H9 (cell line): Measurements from ENCODE around the gene ARHGAP45. TPM values are rescaled to one million over a fixed set of nuclear protein-coding genes. Genes with fewer than 3 reads are reported as not detected.

Experiments
- DNase-seq: peaks from one replicate; pipeline ENCODE4 v3.0.0-alpha.2; 2017
- H2AFZ ChIP-seq: one replicate; pipeline ENCODE4 v1.6.1; 2013; ENCODE audit warnings: mild to moderate bottlenecking, low read length, control low read depth, moderate library complexity
- H2AK5ac ChIP-seq: 2 replicates; pipeline ENCODE4 v1.6.1; 2013; ENCODE audit warnings: low read length, control low read depth, mixed read lengths; ENCODE audit not compliant: insufficient read length
- H2BK120ac ChIP-seq: one replicate; pipeline ENCODE4 v1.6.1; 2013; ENCODE audit warnings: low read depth, mild to moderate bottlenecking, low read length, control low read depth, inconsistent platforms; ENCODE audit not compliant: poor library complexity, severe bottlenecking
- H2BK12ac ChIP-seq: 2 replicates; pipeline ENCODE4 v1.6.1; 2013; ENCODE audit warnings: low read length, control low read depth, mixed read lengths, low read depth; ENCODE audit not compliant: insufficient read length
- H2BK15ac ChIP-seq: 2 replicates; pipeline ENCODE4 v1.6.1; 2013; ENCODE audit warnings: low read depth, low read length, control low read depth
- H2BK20ac ChIP-seq: one replicate; pipeline ENCODE4 v1.6.1; 2013; ENCODE audit warnings: low read depth, mild to moderate bottlenecking, low read length, control low read depth, inconsistent platforms; ENCODE audit not compliant: poor library complexity, severe bottlenecking
- H2BK5ac ChIP-seq: 2 replicates; pipeline ENCODE4 v1.6.1; 2013; ENCODE audit warnings: low read length, control low read depth, mixed read lengths; ENCODE audit not compliant: insufficient read length
- H3K14ac ChIP-seq: 2 replicates; pipeline ENCODE4 v1.6.1; 2013; ENCODE audit warnings: low read length, control low read depth; ENCODE audit not compliant: insufficient read depth
- H3K18ac ChIP-seq: 2 replicates; pipeline ENCODE4 v1.6.1; 2013; ENCODE audit warnings: low read depth, mild to moderate bottlenecking, mixed read lengths, low read length, control low read depth; ENCODE audit not compliant: insufficient read length
- H3K23ac ChIP-seq: 2 replicates; pipeline ENCODE4 v1.6.1; 2013; ENCODE audit warnings: low read length, control low read depth, mixed read lengths, low read depth; ENCODE audit not compliant: insufficient read length
- H3K23me2 ChIP-seq: 2 replicates; pipeline ENCODE4 v1.6.1; 2013; ENCODE audit warnings: low read depth, mild to moderate bottlenecking, mixed read lengths, low read length, control low read depth; ENCODE audit not compliant: insufficient read length, poor library complexity, severe bottlenecking
- H3K27ac ChIP-seq: 2 replicates; pipeline ENCODE4 v1.5.1; 2013; ENCODE audit warnings: low read length, control low read depth, mixed read lengths, low read depth; ENCODE audit not compliant: insufficient read length
- H3K27me3 ChIP-seq: 2 replicates; pipeline ENCODE4 v1.6.1; 2013; ENCODE audit warnings: low read length, control low read depth, inconsistent platforms; ENCODE audit not compliant: insufficient read depth
- H3K4ac ChIP-seq: 2 replicates; pipeline ENCODE4 v1.6.1; 2013; ENCODE audit warnings: low read depth, mild to moderate bottlenecking, control low read depth, inconsistent platforms, low read length, moderate library complexity
- H3K4me1 ChIP-seq: 2 replicates; pipeline ENCODE4 v1.6.1; 2013; ENCODE audit warnings: low read length, control low read depth, inconsistent platforms; ENCODE audit not compliant: insufficient read depth
- H3K4me2 ChIP-seq: 2 replicates; pipeline ENCODE4 v1.6.1; 2013; ENCODE audit warnings: low read length, control low read depth, mixed read lengths; ENCODE audit not compliant: insufficient read length, insufficient read depth
- H3K56ac ChIP-seq: 2 replicates; pipeline ENCODE4 v1.6.1; 2013; ENCODE audit warnings: low read depth, mild to moderate bottlenecking, mixed read lengths, low read length, control low read depth; ENCODE audit not compliant: insufficient read length
- H3K79me1 ChIP-seq: 2 replicates; pipeline ENCODE4 v1.6.1; 2013; ENCODE audit warnings: low read depth, mild to moderate bottlenecking, moderate library complexity, low read length, control low read depth, inconsistent platforms; ENCODE audit not compliant: insufficient read depth, poor library complexity, severe bottlenecking
- H3K79me2 ChIP-seq: 2 replicates; pipeline ENCODE4 v1.6.1; 2013; ENCODE audit warnings: low read length, control low read depth, inconsistent platforms; ENCODE audit not compliant: insufficient read depth
- H3K9ac ChIP-seq: 2 replicates; pipeline ENCODE4 v1.6.1; 2013; ENCODE audit warnings: low read length, control low read depth, mixed read lengths; ENCODE audit not compliant: insufficient read length; ENCODE audit errors: extremely low read depth
- H3K9me3 ChIP-seq: one replicate; pipeline ENCODE4 v1.6.1; 2013; ENCODE audit warnings: low read depth, low read length, inconsistent platforms; ENCODE audit not compliant: control insufficient read depth
- H3T11ph ChIP-seq: one replicate; pipeline ENCODE4 v1.6.1; 2013; ENCODE audit warnings: mild to moderate bottlenecking, low read length, control low read depth, inconsistent platforms
- H4K20me1 ChIP-seq: one replicate; pipeline ENCODE4 v1.6.1; 2013; ENCODE audit not compliant: control insufficient read depth, insufficient read length, insufficient read depth
- H4K5ac ChIP-seq: 2 replicates; pipeline ENCODE4 v1.6.1; 2013; ENCODE audit warnings: low read depth, mild to moderate bottlenecking, mixed read lengths, low read length, control low read depth; ENCODE audit not compliant: insufficient read length
- H4K8ac ChIP-seq: replicated peaks from 2 replicates; pipeline ENCODE4 v1.6.1; 2013; ENCODE audit warnings: low read length, control low read depth, mixed read lengths, low read depth; ENCODE audit not compliant: insufficient read length
- H4K91ac ChIP-seq: 2 replicates; pipeline ENCODE4 v1.6.1; 2013; ENCODE audit warnings: low read depth, mild to moderate bottlenecking, moderate library complexity, mixed read lengths, low read length, control low read depth; ENCODE audit not compliant: insufficient read length
- H3K27ac Mint-ChIP-seq, 3 experiments: 2 replicates in 2 of 3; 3 replicates in 1 of 3; pipeline ENCODE4 v1.8.0; 2020 to 2021; ENCODE audit warnings: mixed read lengths in 3 of 3, mild to moderate bottlenecking in 1 of 3, moderate library complexity in 1 of 3
- H3K27me3 Mint-ChIP-seq: 2 replicates; pipeline ENCODE4 v1.8.0; 2021; ENCODE audit warnings: low read depth, mild to moderate bottlenecking, moderate library complexity, mixed read lengths
- H3K36me3 Mint-ChIP-seq, 3 experiments: 2 replicates in 2 of 3; 3 replicates in 1 of 3; pipeline ENCODE4 v1.8.0; 2020 to 2021; ENCODE audit warnings: low read depth in 3 of 3, mixed read lengths in 3 of 3; ENCODE audit not compliant: insufficient read depth in 1 of 3
- H3K4me1 Mint-ChIP-seq, 2 experiments: 2 replicates each; pipeline ENCODE4 v1.8.0; 2020; ENCODE audit warnings: mixed read lengths in 2 of 2
- H3K4me3 Mint-ChIP-seq, 2 experiments: 2 replicates in 1 of 2; 3 replicates in 1 of 2; pipeline ENCODE4 v1.8.0; 2020 to 2021; ENCODE audit warnings: mild to moderate bottlenecking in 2 of 2, mixed read lengths in 2 of 2, moderate library complexity in 1 of 2
- H3K9me3 Mint-ChIP-seq, 2 experiments: 2 replicates in 1 of 2; 3 replicates in 1 of 2; pipeline ENCODE4 v1.8.0; 2020; ENCODE audit warnings: mild to moderate bottlenecking in 2 of 2, mixed read lengths in 2 of 2, moderate library complexity in 1 of 2
- CTCF ChIP-seq: fragments of 200-600 bp; sonication (generic); conservative IDR thresholded peaks from 3 replicates; pipeline ENCODE4 v1.8.0; 2021; ENCODE audit warnings: antibody characterized with exemption, mild to moderate bottlenecking
- WGBS: extraction: QIAGEN DNeasy Blood & Tissue Kit; methylation state at CpG from one replicate; pipeline ENCODE4 v1.1.7; 2013; ENCODE audit warnings: missing lambda C conversion rate, low lambda C conversion rate, mixed read lengths; ENCODE audit not compliant: insufficient read length; ENCODE audit errors: extremely low coverage; 5-methylcytosine and 5-hydroxymethylcytosine counted together
- total RNA-seq: library from RNA; stranded (reverse); gene quantifications from 2 replicates; pipeline ENCODE4 v1.2.1, GENCODE V29; 2021

Gene ARHGAP45
- total RNA-seq, 1 experiment from 2014 or later = 39.8 TPM

- Histone ChIP-seq H3K4me2 (no peak overlapping the region), H3K9ac (no peak overlapping the region), H4K5ac (no peak overlapping the region), H2BK20ac (no peak overlapping the region), H4K8ac (no peak overlapping the region), H3K23me2 (no peaks in the 10 kb centered on the region), H3K79me1 (no peaks in the 10 kb centered on the region), H3K23ac (no peak overlapping the region), H3K27me3 (no peaks in the 10 kb centered on the region), H3T11ph (no peak overlapping the region), H2AK5ac (no peak overlapping the region), H3K4me1 (no peaks in the 10 kb centered on the region), H2BK12ac (no peak overlapping the region), H3K56ac (no peak overlapping the region), H2BK120ac (no peak overlapping the region), H2AFZ (no peak overlapping the region), H3K9me3 (no peaks in the 10 kb centered on the region), H4K91ac (no peak overlapping the region), H3K4ac (no peak overlapping the region), H3K18ac (no peak overlapping the region), H3K79me2 (no peaks in the 10 kb centered on the region; the same call in 1 of the 2 replicates), H4K20me1 (no peaks in the 10 kb centered on the region), H3K27ac (no peak overlapping the region), H2BK5ac (no peak overlapping the region), H2BK15ac (no peak overlapping the region), H3K14ac (no peak overlapping the region; the same call in 1 of the 2 replicates)
- H3K9me3 Mint-ChIP-seq = no peaks in the 10 kb centered on the region
- DNase-seq = no peak
- H3K27ac Mint-ChIP-seq = peak overlapping the region in 2 of 3 experiments; percentile 63 to 83; a peak in 3 of 7 replicates
- H3K27me3 Mint-ChIP-seq = no peaks in the 10 kb centered on the region; the same call in 1 of the 2 replicates
- WGBS = no CpG with 5 or more reads among the region's 17 CpGs
- H3K4me3 Mint-ChIP-seq = peak overlapping the region; percentile 41 to 59; a peak in 3 of 5 replicates
- H3K4me1 Mint-ChIP-seq = peaks cover 2 to 15% of the 10 kb centered on the region in 2 experiments; a peak in 3 of 4 replicates
- H3K36me3 Mint-ChIP-seq = peaks cover 0 to 19% (median 7%) of the 10 kb centered on the region in 3 experiments; a peak in 3 of 7 replicates
- TF ChIP-seq CTCF = no peak; the same call in 2 of the 3 replicates
These were observed 40.1 kb downstream of the ARHGAP45 start for GRCh38 chr19:1106841-1107660.
